Sciatic nerve (tissue), 2 donors: ENCODE results near the gene SEMA5A. TPM values are rescaled to one million over a fixed set of nuclear protein-coding genes. Genes with fewer than 3 reads are reported as not detected.
A peak's percentile ranks its signal among the peaks of the same experiment; 100 is the strongest.

Experiments used
- ATAC-seq: fragments of 200-7000 bp; cut with Tn5 transposase; one replicate; pipeline ENCODE4 v1.9.1; 2020; ENCODE audit warnings: mild to moderate bottlenecking, moderate library complexity
- DNase-seq: peaks from one replicate; pipeline ENCODE4 v3.0.0-alpha.2; 2020; ENCODE audit warnings: low spot score
- intact Hi-C: fragments of 100-400 bp; cut with DNase I; formaldehyde crosslinking; loops from one replicate; pipeline ENCODE4 v1.14.2; 2022
- total RNA-seq: library from RNA; stranded (reverse); fragmentation: NEBNext Ultra II Directional; extraction: Animal tissue kit (Norgen Biotek cat#: 25700); gene quantifications from one replicate; pipeline ENCODE4 v1.2.1, GENCODE V29; 2021
- donor health status: DM: no; HTN: no; CAD: no.
- donor health status: DM: no; HTN: no; CAD: no.

The SEMA5A gene
- total RNA-seq, 1 donor from 2014 or later: 109 TPM

DNA sequence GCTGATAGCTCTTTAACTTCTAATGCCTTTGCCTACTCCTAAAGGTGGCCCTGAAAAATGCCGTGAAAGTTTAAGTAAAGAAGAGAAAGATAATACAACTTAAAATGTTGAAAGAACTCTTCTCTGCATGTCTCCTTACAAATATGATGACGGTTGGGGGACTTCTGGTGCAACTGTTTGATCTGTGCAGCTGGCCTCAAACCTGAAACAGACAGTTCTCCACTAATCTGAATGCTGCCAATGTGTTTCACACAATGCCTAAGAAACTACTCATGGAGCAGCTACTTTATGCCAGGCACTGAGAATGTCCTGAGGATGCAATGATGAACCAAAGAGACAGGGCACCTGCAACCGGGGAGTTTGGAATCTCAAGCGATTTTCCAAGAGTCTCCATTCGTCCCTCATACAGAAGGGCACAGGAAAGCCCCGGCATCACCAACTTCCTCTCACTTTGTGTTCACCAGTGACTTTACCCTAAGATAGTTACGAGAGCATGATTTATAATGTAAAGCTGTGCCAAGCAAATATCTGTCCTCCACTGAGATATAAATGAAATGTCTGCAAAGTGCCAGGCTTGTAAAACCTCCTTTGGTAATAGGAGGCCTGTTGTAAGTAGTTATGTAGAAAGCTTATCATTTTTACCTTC, 455.4 kb downstream of the SEMA5A start:
- DNase-seq: no peak
- intact Hi-C loops: no loop called here
- no peak for ATAC-seq

DNA sequence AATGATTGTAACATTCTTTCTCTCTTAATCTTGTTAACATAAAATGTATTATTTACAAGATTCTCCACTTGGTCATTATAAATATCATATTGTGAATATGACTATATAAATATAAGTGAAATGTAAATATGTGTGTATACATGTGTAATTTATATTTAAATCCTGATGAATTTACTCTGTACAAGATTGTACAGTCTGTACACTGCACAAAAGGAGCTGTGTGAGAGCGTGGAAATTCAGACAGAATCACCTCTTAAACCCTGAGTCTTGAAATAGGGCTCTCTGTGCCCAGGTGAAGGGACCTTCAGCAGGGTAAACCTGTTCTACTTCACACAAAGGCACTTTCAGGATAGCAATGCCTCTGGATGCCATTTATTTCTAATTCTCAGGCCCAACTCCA, 456.0 kb downstream of the SEMA5A start:
- DNase-seq (no peak), ATAC-seq (no peak)
- intact Hi-C loops: no loop called here

DNA sequence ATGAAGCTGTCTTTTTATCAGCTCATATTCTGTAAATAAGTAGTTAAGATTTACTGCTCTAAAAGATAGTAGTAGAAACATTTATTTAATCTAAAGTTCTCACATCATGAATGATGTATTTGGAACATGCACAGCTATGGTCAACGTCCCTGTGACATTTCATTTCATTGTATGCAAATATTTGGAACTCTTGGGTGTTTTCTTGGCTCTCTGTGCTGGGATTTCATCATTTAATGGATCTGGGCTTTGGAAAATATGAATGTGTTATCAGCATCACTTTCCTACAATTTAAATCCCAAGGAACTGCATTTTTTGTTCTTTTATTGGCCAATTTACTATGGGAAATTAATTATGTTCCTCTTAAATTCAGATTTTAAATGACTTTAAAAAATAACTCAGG, 462.9 kb downstream of the SEMA5A start:
- ATAC-seq (no peak), DNase-seq (no peak)
- intact Hi-C loops: no loop called here

DNA sequence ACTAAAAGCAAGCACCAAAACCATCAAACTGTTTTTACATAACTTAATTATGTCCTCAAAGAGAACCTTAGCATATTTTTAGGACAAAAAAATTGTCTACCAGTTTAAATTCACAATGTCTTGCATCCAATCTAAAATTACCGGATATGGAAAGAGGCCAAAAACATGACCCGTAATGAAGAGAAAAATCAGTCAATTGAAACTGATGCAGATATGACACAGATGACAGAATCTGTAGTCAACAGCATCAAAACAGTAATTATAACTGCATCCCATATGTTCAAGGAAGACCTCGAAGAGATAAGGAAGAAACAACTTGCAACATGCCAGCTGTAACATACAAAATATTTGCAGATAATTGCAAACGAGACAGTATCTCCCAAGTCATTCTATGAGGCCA, 473.2 kb downstream of the SEMA5A start:
- ATAC-seq (no peak), DNase-seq (no peak)
- intact Hi-C loops: no loop called here

DNA sequence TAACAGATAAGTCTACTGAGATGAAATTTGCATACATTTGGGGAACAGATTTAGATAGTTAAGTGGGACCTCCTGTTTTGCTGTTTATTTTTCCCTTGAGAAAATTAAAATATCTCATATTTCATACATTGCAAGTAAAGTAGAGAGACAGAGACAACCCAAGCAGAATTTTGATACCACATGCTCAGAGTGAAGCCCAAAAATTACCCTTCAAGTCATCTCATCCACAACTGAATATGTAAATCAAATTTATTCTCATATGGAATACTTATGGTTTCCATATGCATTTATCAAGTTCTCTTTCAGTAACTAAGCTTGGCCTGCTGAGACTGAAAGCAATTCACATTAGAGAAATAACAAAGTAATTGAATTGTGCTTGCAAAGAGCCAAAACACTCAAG, 474.4 kb downstream of the SEMA5A start:
- no peak for ATAC-seq
- intact Hi-C loops: no loop called here
- DNase-seq: no peak

DNA sequence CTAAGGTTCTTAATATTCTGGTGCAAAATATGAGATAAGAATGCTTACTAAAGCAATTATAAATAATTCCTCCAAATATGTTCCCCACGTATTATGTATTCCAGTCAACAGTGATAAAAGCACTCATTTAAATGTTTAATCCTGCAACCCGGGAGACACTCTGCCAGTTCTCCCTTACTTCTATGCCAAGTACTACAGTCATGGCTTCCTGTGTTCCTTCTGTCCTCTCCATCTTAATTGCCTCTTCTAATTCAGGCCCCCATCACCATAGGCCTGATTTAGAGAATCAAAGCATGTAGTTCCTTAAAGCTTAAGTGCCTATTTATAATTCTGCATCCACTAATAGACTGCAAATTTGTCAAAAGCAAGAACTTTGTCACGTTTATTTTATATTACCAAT, 474.8 kb downstream of the SEMA5A start:
- ATAC-seq (no peak), DNase-seq (no peak)
- intact Hi-C loops: no loop called here

DNA sequence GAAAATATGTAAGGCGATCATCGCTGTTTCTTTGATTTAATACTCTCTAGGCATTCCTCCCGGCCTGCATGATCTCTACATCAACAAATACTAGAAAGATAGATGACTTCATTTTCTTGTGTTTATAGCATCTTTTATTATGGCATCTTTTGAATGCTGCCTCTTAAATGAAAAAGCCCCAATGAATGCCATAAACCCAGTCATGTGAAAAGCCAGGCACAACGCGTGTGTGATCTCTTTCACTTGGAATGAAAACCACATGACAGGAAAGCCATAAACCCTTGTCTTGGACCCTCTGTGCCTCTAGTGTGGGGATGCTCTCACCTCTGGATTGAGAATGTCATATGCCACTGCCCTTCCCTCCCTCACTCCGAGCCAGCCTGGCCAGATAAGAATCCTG, 476.2 kb downstream of the SEMA5A start:
- intact Hi-C loops: no loop called here
- DNase-seq: no peak

DNA sequence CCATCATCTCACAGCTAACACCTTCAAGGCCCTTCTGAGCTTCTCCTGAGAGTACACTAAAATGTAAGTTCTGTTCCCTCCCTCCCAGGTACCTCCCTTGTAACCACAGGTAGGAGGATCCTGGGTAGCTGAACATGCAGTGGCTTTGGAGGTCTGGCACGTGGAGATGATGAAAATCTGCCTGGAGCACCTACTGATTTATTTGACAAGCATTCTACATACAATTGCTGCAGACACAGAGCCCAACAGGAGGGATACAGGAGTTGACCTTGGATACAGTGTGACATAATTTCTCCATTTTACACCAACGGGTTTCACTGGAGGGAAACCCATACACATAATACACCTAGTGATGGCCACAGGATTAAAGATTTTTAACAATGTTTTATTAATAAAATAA, 478.7 kb downstream of the SEMA5A start:
- no peak for ATAC-seq
- intact Hi-C loops: no loop called here
- DNase-seq: no peak

More for the DNA sequence above, 476.2 kb downstream of the SEMA5A start:
- ATAC-seq: no peak

DNA sequence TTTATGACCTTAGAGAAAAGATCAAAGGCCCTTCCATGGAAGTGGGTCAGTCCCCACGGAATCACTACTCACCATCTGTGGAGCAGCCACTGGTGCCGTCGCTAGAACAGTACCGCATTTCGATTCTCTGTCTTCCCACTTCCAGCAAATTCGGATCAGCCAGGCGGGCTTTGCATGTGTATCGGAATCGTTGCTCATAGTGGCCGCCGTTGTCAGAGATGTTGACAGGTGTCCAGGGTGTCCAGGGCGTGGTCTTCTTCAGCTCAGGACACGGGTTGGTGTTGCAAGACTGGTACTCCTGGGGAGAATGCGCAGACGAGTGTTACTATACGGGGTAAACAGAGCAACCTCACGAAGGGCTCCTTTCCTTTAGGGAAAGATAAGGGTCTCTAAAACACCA, 479.5 kb downstream of the SEMA5A start:
- DNase-seq: no peak
- ATAC-seq: no peak
- intact Hi-C loops: no loop called here

DNA sequence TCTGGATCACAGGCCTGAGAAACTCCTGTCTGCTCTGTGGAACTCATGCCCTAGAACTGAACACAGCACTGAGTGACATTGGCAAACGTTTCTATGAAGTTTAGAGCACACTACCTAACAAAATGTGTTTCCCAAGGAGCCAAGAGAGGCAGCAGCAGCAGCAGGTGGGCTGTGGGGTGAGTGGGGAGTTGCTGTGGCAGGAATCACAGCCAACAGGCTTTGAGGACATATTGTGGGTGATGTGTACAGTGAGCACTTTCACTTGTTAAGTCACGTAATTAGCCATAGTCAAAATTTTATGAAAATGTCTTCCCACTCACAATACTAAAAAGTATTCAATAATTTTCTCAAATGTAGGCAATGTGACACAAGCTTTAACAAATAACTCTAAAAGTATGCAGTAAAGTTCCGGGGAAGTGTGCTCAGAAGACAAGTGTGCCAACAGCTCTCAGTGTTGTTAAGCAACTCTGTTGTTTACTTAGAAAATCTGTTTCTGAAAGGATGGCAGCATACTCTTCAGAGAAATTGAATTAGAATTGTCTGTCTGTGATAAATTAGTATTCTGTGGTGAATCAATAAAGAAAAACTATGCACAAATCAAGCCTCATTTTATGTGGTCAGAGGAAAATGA, 482.1 kb downstream of the SEMA5A start:
- ATAC-seq (no peak), DNase-seq (no peak)
- intact Hi-C loops: no loop called here

DNA sequence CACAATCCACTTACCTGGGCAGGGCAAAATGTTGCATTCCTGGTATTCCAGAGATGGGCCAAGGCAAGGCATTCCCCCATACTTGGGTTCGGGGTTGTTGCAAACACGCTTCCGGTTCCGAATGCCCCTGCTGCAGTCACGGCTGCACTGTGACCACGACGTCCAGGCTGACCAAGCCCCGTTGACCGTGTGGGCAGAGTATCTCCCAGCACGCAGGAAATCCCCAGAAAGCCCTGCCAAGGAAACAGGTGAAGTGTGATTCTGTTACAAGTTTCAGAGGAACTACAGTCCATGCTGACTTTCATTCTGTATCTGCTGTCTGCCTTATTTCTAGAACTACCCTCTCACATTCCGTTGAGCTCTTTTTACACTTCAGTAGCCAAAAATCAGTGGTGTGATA, 483.0 kb downstream of the SEMA5A start:
- no peak for DNase-seq
- intact Hi-C loops: no loop called here
- ATAC-seq: no peak

DNA sequence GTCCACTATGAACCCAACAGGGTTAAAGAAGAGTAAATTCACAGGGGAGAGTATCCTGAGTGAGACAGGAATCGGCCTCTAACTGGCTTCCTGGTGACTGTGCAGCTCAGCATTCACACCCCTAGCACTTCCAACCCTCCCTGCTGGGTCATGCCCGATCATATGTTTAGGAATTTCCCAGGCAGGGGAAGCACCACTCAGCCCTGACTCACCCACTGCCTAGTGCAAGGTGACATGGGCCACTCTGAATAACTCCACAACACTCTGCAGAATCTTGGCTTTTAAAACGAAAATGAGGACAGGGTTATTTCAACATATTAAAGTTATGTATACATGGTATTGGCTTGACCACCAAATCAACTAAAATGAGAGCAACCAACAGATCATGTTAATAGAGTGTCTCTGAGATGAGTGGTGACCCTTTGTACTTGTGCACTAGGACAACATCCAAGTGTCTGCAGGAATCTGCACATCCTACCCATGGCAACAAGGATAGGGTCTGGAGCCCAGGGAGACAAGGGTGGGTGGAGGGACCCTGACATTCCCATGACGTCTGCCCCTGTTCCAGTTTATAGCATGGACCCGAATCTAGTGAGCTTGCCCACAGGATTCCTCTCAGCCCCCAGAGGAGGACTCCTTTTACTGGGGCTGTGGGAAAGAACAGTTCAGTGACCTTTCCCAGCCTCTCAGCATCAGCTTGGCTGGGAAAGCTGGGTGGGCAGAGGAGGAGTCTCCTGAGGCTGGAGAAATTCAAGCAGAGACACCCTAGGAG, 485.8 kb downstream of the SEMA5A start:
- DNase-seq: no peak
- intact Hi-C loops: no loop called here
- peak; percentile 52 for ATAC-seq

DNA sequence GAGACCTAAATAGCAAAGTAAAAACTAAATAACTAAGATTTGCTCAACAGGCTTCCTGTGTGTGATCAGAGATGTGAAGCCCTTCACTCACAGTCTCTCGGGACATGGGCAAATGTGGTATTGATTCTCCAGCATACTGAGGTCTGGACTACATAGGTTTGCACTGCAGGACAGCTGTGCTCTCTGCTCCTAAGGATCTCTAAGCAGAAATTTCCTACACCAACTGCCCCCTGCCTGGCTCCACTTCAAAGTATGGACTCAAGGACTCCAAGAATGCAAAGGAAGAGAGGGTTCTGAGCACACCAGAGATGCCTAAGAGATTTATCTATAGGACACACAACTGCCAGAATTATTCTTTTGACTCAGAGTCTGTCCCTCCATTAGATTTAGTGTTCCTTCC, 487.2 kb downstream of the SEMA5A start:
- intact Hi-C loops: no loop called here
- ATAC-seq (no peak), DNase-seq (no peak)

DNA sequence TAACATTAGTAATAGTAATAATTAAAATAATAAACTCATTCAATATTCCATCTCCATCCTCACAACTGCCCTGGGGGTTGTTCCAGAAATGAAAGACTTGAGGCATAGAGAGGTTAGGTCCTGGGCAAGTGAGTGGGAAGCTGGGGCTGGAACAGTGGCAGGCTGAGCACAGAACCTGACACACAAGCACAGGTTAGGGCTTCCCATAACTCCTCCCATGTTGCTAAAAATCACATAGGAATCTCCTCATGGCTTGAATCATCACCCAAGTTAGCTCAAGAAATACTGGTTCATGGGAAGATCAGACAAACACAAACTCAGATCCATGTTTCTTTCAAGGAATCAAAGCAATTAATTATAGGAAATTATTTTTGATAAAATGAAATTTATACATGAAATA, 487.7 kb downstream of the SEMA5A start:
- intact Hi-C loops: no loop called here
- ATAC-seq (no peak), DNase-seq (no peak)

DNA sequence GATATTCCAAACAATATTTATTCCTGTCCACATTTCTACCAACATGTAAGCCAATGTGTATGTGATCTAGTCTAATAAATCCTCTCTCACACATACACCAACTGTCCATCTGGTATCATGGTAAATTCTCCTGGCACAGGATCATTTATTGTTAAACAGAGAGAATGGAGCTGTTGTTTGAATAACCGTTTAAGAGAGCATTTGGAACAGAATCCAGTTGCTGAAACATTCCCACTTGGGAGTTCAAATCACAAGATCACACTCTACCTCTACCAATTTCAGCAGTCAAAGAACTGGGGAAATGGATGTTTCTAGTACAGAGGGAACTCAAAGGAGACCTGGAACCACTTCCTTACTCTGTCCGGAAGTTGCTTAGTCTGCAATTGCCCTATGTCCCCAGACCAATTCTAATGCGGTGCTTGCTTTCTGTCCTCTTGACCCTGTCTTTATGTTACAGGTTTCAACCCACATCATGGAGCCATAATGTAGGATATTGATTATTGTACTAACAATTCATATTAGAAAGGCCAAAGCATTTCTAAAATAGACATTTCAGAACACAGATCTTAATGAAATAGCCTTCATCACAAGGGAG, 488.4 kb downstream of the SEMA5A start:
- intact Hi-C loops: no loop called here
- no peak for DNase-seq
- peak; percentile 46 for ATAC-seq

DNA sequence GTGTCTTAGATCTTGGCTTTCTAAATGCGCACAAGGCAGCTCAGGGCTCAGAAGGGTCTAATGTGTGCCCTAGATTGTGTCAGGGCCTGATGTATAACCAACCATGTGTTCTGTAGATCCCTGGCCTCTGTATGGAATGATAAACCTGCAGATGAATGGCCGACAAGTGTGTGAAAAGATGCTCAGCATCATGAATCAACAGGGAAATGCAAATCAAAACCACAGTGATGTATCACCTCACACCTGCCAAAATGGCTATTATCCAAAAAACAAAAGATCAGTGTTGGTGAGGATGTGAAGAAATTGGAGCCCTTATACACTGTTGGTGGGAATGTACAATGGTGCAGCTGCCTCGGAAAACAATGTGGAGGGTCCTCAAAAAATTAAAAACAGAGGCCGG, 489.8 kb downstream of the SEMA5A start:
- DNase-seq (no peak), ATAC-seq (no peak)
- intact Hi-C loops: no loop called here

DNA sequence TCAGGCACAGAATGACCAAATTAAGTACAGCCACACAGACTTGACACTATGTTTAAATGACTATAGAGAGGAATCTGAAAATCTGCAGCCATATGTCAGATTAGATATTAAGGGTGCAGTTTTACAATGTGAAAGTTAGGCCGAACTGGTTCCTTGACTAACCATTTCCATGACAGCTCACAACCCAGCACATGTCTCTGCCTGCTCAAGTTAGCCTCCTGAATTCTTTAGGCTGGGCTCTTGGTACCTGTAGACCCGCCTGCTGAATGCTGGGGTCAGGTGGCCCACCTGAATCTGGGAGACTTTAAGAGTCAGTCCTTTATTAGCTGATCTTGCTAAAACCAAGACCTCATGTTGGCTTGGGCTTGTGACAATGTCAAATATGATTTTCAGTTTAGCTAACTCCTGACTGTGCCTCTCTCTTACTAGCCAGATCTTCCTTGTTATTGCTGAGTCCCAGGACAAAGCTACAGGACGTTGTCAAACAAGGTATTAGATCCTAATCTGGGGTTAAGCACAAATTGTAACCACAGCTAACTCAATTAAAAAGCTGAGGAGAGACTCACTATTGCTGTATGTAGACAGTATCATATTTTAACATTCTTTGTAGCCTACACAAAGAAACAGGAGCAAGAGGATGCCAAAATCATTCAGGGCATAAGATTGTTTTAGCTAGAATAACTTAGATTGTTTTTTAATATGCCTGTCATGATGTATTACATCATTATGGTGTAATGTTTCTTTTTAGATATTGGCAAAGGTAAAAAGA, 490.9 kb downstream of the SEMA5A start:
- DNase-seq: no peak
- ATAC-seq: no peak
- intact Hi-C loops: no loop called here

DNA sequence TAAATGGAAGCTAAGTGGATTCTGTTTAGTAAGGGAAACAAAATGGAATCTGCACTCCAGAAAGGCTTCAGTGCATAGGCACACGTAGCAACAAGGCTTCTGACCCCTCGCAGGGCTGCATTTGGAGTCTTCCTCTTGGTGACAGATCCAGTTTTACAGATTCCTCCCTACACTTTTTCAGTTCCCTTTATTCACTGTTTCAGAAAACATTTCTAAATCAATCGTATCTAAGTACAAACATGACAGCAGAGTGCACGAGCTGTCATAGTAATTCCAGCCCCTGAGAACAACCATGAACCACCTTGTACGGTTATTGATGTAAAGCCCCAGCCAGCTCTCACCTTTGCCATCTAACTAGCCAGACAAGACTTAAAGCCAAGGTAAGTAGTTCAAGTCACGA, 491.6 kb downstream of the SEMA5A start:
- DNase-seq: no peak
- intact Hi-C loops: no loop called here
- ATAC-seq: no peak

DNA sequence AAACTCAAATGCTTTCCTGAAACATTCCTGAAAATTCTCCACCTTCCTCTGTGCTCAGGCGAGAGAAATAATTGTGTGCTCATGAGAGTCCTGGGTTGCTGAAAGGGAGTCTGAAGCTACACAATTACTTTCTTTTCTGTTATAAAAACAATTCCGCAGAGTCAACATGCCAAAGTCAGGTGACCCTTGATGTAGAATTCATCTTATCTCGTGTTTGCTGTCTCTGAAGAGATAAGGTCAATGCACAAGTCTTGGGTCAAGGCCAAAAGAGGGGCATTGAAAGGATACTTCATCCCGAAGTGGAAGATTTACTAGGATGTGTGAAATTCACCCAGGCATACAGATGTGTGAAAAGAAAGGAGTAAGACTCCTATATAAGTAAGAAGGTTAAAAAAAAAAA, 493.5 kb downstream of the SEMA5A start:
- intact Hi-C loops: no loop called here
- no peak for DNase-seq
- no peak for ATAC-seq
